Left lung (tissue), 10 donors: Measurements from ENCODE around the gene C10orf90. TPM values are rescaled to one million over a fixed set of nuclear protein-coding genes. Genes with fewer than 3 reads are reported as not detected.

Source experiments
- ATAC-seq: fragments of 200-7000 bp; cut with Tn5 transposase; one replicate; pipeline ENCODE4 v1.9.1; 2020; ENCODE audit warnings: moderate library complexity
- DNase-seq, 4 donors: peaks; one replicate each; pipeline ENCODE4 v3.0.0-alpha.2; 2013 to 2020
- H3K27ac ChIP-seq, 2 donors: fragments of 200-600 bp; sonication (generic) in 1 of 2; one replicate each; pipeline versions ENCODE4 v1.5.0 to v1.8.0; 2020 to 2021
- H3K27me3 ChIP-seq, 2 donors: fragments of 200-600 bp; sonication (generic) in 1 of 2; one replicate each; pipeline versions ENCODE4 v1.5.0 to v1.8.0; 2020 to 2021
- H3K36me3 ChIP-seq, 2 donors: fragments of 200-600 bp; sonication (generic) in 1 of 2; one replicate each; pipeline versions ENCODE4 v1.5.0 to v1.8.0; 2020 to 2021
- H3K4me1 ChIP-seq, 2 donors: fragments of 200-600 bp; one replicate each; pipeline ENCODE4 v1.8.0; 2021
- H3K4me3 ChIP-seq, 2 donors: fragments of 200-600 bp; sonication (generic) in 1 of 2; one replicate each; pipeline versions ENCODE4 v1.5.0 to v1.8.0; 2020 to 2021; ENCODE audit warnings: mild to moderate bottlenecking in 1 of 2
- H3K9me3 ChIP-seq, 2 donors: fragments of 200-600 bp; sonication (generic) in 1 of 2; one replicate each; pipeline versions ENCODE4 v1.5.0 to v1.8.0; 2020 to 2021
- CTCF ChIP-seq, 2 donors: fragments of 200-600 bp; sonication (generic) in 1 of 2; IDR thresholded peaks; one replicate each; pipeline versions ENCODE4 v1.5.0 to v1.8.0; 2021; ENCODE audit warnings: antibody characterized with exemption in 2 of 2
- intact Hi-C, 2 donors: fragments of 100-400 bp; cut with DNase I; formaldehyde crosslinking; loops; one replicate each; pipeline versions ENCODE4 v1.11.2 to v1.14.2; 2022
- polyA plus RNA-seq, 6 donors: library from polyadenylated mRNA; unstranded; fragments of 120-200 nt; gene quantifications; one replicate each; pipeline ENCODE4 v1.2.1, GENCODE V29; 2013; ENCODE audit not compliant: insufficient read length in 6 of 6
- total RNA-seq, 2 donors: library from RNA; stranded (reverse); fragmentation: NEBNext Ultra II Directional; extraction: Animal tissue kit (Norgen Biotek cat#: 25700); gene quantifications; one replicate each; pipeline ENCODE4 v1.2.1, GENCODE V29; 2021
- donor health status: DM: no; HTN: yes; CAD: no.
- donor health status: DM: no; HTN: no; CAD: no.

C10orf90 gene
- total and polyA plus RNA-seq, 8 donors, result 12.6 to 29.8 (median 20.5) TPM; not detected in 2

- intact Hi-C loops, result no loop called here
- ATAC-seq, result no peak
Measured at GRCh38 chr10:126595160-126595559, 75.3 kb downstream of the C10orf90 start.

DNA sequence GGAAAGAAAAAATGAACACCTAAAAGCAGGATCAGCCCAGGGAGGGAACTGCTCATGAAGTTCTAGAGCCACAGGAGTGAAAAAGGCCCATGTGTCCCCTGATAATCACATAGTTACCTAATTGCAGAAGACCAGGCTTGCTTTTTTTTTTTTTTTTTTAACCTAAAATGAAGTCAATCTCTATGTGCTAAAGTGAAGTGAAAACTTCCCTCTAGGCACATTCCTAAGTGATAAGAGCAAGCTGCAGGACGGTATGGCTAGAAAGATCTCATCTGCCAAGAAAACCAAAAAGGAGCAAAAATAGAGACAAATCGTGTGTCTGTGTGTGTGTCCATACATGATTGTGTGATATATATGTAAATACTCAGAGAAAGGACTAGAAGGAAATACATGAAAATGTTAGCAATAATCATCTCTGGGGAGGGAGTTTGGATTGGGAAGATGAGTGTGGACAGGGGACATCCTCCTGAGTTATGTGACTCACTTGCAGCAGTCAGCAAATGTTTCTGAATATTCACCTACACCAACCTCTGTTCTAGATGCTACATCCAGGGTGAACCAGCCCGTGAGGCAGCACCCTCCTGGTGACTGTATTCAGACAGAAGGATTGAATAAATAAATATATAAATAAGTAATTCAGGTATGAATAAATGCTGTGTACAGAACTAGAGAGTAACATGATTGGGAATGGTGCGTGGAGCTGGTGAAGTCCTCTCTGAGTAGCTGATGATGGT lies 76.4 kb downstream of the C10orf90 start:
- no peak for ATAC-seq
- intact Hi-C loops, result no loop called here
- no peaks in the 10 kb centered on the region for H3K4me1 ChIP-seq
- no peaks in the 10 kb centered on the region for H3K27me3 ChIP-seq
- no peak for TF ChIP-seq CTCF (IDR thresholded peaks at IDR 0.05)
- no peak for DNase-seq
- no peaks in the 10 kb centered on the region for H3K9me3 ChIP-seq
- H3K4me3 ChIP-seq, result no peak overlapping the region
- H3K36me3 ChIP-seq, result no peaks in the 10 kb centered on the region
- H3K27ac ChIP-seq, result no peak overlapping the region

More at GRCh38 chr10:126595160-126595559, 75.3 kb downstream of the C10orf90 start:
- Histone ChIP-seq H3K9me3 (no peaks in the 10 kb centered on the region), H3K4me1 (no peaks in the 10 kb centered on the region), H3K27ac (no peak overlapping the region), H3K4me3 (no peak overlapping the region), H3K36me3 (no peaks in the 10 kb centered on the region), H3K27me3 (no peaks in the 10 kb centered on the region)
- TF ChIP-seq CTCF (IDR thresholded peaks at IDR 0.05), result no peak
- DNase-seq, result no peak

GRCh38 chr10:126592901-126593300 lies 77.6 kb downstream of the C10orf90 start:
- no peak overlapping the region for H3K27ac ChIP-seq
- no peak for TF ChIP-seq CTCF (IDR thresholded peaks at IDR 0.05)
- DNase-seq (no peak), ATAC-seq (no peak)
- no peaks in the 10 kb centered on the region for H3K36me3 ChIP-seq
- peaks cover 0 to 3% of the 10 kb centered on the region in 2 donors for H3K27me3 ChIP-seq
- intact Hi-C loops, result no loop called here
- no peak overlapping the region for H3K4me3 ChIP-seq
- no peaks in the 10 kb centered on the region for H3K4me1 ChIP-seq
- H3K9me3 ChIP-seq, result no peaks in the 10 kb centered on the region

DNA sequence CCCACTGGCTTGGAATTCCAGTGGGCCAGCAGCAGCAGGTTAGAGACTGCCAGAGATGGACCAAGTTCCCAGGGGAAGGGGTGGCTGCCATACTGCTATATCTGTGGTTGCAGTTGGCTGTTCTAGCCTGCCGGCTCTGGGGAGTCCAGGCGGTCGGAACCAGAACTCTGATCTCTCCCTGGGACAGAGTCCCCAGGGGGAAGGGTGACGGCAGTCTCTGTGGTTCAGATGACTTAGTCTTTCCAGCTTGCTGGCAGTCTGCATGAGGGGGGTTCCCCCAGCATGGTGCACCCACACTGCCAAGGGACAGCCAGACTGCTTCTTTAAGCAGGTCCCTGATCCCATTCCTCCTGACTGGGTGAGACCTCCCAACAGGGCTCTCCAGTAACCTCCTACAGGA lies 82.5 kb downstream of the C10orf90 start:
- TF ChIP-seq CTCF (IDR thresholded peaks at IDR 0.05), result no peak
- Histone ChIP-seq H3K27me3 (peaks cover 0 to 5% of the 10 kb centered on the region in 2 donors), H3K36me3 (no peaks in the 10 kb centered on the region), H3K4me3 (no peak overlapping the region), H3K9me3 (no peaks in the 10 kb centered on the region), H3K4me1 (no peaks in the 10 kb centered on the region), H3K27ac (no peak overlapping the region)
- intact Hi-C loops, result no loop called here
- DNase-seq (no peak), ATAC-seq (no peak)

GRCh38 chr10:126586878-126587277 lies 83.6 kb downstream of the C10orf90 start:
- intact Hi-C loops, result no loop called here
- no peak for TF ChIP-seq CTCF (IDR thresholded peaks at IDR 0.05)
- Histone ChIP-seq H3K4me1 (no peaks in the 10 kb centered on the region), H3K36me3 (no peaks in the 10 kb centered on the region), H3K27me3 (peaks cover 0 to 5% of the 10 kb centered on the region in 2 donors), H3K27ac (no peak overlapping the region), H3K9me3 (no peaks in the 10 kb centered on the region), H3K4me3 (no peak overlapping the region)
- ATAC-seq (no peak), DNase-seq (no peak)
